ENCODE data around the gene ETFA. TPM values are rescaled to one million over a fixed set of nuclear protein-coding genes. Genes with fewer than 3 reads are reported as not detected.

The ETFA gene
- total RNA-seq, 4 donors from 2014 or later, result 62.7 to 88.4 (median 75.9) TPM

DNA sequence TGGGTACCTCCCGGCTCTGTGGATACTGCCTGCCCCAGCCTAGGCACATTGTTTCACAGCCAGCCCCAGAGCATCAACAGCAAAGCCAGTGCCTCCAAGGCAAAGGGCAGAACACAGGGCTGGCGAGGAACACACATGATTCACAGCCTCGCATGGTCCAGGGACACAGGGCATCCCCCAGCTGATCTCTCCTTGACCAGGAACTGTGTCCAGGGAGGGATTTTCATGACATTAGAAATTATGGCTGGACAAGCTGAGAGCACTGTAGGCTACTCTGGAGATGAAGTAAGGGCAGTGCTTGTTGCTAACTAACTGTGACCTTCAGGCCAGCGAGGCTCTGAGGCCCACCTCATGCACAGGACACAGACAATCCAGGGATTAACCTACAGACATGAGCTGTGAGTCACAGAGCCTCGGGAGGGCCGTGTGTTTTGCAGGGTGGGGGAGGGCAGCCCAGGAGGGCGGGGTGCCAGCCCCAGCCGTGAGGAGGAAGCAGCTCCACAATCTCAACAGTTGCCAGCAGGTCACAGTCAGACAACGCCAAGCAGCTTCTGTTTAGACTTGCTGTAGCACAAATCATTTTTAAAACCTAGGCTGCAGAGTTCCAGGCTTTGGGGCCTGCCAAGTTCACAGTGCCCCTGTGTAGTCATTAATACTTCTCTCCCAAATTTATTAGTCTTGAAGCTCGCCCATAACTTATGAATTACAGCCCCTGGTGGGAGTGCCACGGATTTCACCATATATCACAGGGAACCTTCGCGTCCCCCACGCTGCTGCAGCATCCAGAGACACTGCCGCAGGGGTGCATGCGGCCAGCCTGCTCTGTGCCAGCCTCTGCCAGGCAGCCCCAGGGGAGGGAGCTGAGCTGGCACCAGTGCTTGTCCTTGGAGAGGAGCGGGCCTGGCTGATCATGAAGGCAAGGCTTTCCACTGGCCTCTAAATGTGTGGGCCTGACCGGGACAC is 114.7 kb downstream of the ETFA start:
- Histone ChIP-seq H3K36me3 (no peaks in the 10 kb centered on the region), H3K27me3 (no peaks in the 10 kb centered on the region), H3K27ac (no peak overlapping the region), H3K4me1 (peaks cover 0 to 15% of the 10 kb centered on the region in 2 donors), H3K4me3 (replicated peaks in 1 of 3) (no peak overlapping the region), H3K9me3 (no peaks in the 10 kb centered on the region)
- TF ChIP-seq, protein P1, sequence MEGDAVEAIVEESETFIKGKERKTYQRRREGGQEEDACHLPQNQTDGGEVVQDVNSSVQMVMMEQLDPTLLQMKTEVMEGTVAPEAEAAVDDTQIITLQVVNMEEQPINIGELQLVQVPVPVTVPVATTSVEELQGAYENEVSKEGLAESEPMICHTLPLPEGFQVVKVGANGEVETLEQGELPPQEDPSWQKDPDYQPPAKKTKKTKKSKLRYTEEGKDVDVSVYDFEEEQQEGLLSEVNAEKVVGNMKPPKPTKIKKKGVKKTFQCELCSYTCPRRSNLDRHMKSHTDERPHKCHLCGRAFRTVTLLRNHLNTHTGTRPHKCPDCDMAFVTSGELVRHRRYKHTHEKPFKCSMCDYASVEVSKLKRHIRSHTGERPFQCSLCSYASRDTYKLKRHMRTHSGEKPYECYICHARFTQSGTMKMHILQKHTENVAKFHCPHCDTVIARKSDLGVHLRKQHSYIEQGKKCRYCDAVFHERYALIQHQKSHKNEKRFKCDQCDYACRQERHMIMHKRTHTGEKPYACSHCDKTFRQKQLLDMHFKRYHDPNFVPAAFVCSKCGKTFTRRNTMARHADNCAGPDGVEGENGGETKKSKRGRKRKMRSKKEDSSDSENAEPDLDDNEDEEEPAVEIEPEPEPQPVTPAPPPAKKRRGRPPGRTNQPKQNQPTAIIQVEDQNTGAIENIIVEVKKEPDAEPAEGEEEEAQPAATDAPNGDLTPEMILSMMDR (IDR thresholded peaks at IDR 0.05), result no peak
- no peak for TF ChIP-seq POLR2A (IDR thresholded peaks at IDR 0.05)
- intact Hi-C loops (cut with DNase I), result loop anchor here (10.0 kb wide), 1 partner anchor 648 kb away; no protein-coding TSS in a partner anchor
- DNase-seq, result peak; percentile 52 to 68
- 54 to 74% methylated on average over 14 to 18 of the region's 18 CpGs for WGBS, 2 donors

DNA sequence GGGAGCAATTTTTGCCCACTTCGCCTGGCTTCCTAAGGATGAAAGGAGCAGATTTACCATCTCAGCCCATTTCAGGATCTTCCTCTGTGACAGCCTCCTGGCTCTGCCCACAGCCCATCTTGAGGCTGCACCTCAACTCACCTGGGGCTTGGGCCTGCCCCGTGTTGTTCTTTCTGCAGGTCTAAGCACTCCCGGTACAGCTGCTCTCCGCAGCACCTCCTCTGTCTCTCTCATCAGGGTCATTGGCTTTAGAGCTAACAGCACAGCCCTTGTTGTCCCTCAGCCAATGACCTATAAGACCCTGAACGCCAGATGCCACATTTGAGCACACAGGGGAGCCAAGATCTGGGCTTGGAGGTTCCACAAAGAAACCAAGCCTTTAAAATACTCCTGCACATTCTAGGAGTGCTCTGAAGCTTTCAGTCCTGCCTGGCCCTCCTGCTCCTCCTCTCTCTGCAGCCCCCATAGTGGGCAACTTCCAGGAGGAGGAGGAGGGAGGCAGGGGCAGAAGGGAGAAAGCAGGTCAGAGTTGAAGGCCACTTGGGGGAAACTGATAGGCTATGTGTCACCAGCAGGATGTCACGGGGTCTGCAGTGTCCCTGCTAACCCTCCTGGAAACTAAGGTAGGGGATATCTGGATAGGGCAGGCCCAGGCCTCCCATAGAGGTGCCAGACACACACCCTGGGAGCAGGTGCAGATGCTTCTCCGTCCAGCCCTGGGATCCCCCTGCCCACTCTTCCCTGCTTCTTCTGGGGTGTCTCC is 115.6 kb downstream of the ETFA start:
- TF ChIP-seq, protein P1 (IDR thresholded peaks at IDR 0.05), result no peak
- TF ChIP-seq POLR2A (IDR thresholded peaks at IDR 0.05), result no peak
- H3K9me3 ChIP-seq, result no peaks in the 10 kb centered on the region
- intact Hi-C loops (cut with DNase I), result loop anchor here (10.0 kb wide), 1 partner anchor 649 kb away; no protein-coding TSS in a partner anchor
- DNase-seq, result no peak
- H3K27me3 ChIP-seq, result no peaks in the 10 kb centered on the region
- no peaks in the 10 kb centered on the region for H3K36me3 ChIP-seq
- no peak overlapping the region for H3K27ac ChIP-seq
- WGBS, 2 donors, result 85 to 91% methylated on average over 7 of the region's 7 CpGs
- H3K4me1 ChIP-seq, result peaks cover 0 to 20% of the 10 kb centered on the region in 2 donors
- no peak overlapping the region for H3K4me3 ChIP-seq (replicated peaks in 1 of 3)

DNA sequence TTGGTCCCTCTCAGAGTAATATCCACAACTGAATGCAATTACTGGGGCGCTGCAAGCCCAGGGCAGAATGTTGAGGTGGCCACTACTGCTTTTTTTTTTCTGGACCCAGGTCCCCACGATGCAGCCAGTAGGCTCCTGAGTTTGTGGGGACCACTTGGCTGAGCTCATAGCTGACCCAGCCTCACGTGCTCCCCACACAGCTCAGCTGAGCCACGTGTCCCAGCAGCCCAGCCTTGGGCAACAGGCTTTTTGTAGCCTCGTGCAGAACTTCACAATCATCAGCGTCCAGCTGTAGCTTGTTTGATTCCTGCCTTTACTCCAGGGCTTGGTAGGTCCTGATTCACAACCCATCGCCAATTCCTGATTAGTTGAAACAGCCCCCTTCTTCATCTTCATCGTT is 117.3 kb downstream of the ETFA start:
- no peak for TF ChIP-seq POLR2A (IDR thresholded peaks at IDR 0.05)
- TF ChIP-seq, protein P1 (IDR thresholded peaks at IDR 0.05), result no peak
- DNase-seq, result no peak
- H3K9me3 ChIP-seq, result no peaks in the 10 kb centered on the region
- H3K27me3 ChIP-seq, result no peaks in the 10 kb centered on the region
- no peak overlapping the region for H3K27ac ChIP-seq
- 60 to 65% methylated on average over 8 of the region's 8 CpGs for WGBS, 2 donors
- H3K4me3 ChIP-seq (replicated peaks in 1 of 3), result no peak overlapping the region
- peaks cover 0 to 23% of the 10 kb centered on the region in 2 donors for H3K4me1 ChIP-seq
- intact Hi-C loops (cut with DNase I), result loop anchor here (5.0 to 10.0 kb wide), 2 partner anchors 143 to 651 kb away; partner anchors contain the start of gene ISL2
- no peaks in the 10 kb centered on the region for H3K36me3 ChIP-seq

DNA sequence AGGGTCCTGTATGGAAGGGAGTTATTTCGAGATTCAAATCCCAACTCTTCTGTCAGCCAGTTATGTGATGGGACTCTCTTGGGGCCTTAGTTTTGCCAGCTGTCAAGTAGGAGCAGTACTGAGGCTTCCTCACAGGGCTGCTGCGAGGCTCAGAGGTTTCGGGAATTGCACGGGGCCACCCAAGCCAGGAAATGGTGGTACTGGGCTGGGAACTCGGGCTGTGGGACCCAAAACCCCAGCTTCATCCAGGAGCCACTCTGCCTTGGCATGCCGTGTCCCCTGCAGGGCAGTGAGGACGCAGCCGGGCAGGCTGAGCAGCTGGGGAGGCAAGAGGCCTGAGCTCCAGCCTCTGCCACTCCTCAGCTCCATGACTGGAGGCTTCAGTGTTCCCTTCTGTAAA is 118.6 kb downstream of the ETFA start:
- no peak overlapping the region for H3K27ac ChIP-seq
- H3K9me3 ChIP-seq, result no peaks in the 10 kb centered on the region
- peaks cover 0 to 22% of the 10 kb centered on the region in 2 donors for H3K4me1 ChIP-seq
- H3K36me3 ChIP-seq, result no peaks in the 10 kb centered on the region
- intact Hi-C loops (cut with DNase I), result loop anchor here (5.0 to 10.0 kb wide), 2 partner anchors 145 to 652 kb away; partner anchors contain the start of gene ISL2
- no peak overlapping the region for H3K4me3 ChIP-seq (replicated peaks in 1 of 3)
- 90 to 93% methylated on average over 7 to 8 of the region's 8 CpGs for WGBS, 2 donors
- TF ChIP-seq POLR2A (IDR thresholded peaks at IDR 0.05), result no peak
- TF ChIP-seq, protein P1 (IDR thresholded peaks at IDR 0.05), result no peak
- H3K27me3 ChIP-seq, result no peaks in the 10 kb centered on the region
- no peak for DNase-seq

All from thyroid gland (tissue), 4 donors.